Measurements from ENCODE around the gene TRIP13.

Gene TRIP13

GRCh38 chr5:959581-960531 lies 67.2 kb downstream of the TRIP13 start:
- no peak for DNase-seq (ENCODE audit: low read depth)
- TF ChIP-seq CTCF (conservative IDR thresholded peaks at IDR 0.05; ENCODE audit: low read depth, low read length): no peak

GRCh38 chr5:960551-960950 lies 67.9 kb downstream of the TRIP13 start:
- DNase-seq (ENCODE audit: low read depth): no peak
- TF ChIP-seq CTCF (conservative IDR thresholded peaks at IDR 0.05; ENCODE audit: low read depth, low read length): no peak
- no peak overlapping the region for H3K4me3 ChIP-seq (ENCODE audit: low read length)

More at GRCh38 chr5:959581-960531, 67.2 kb downstream of the TRIP13 start:
- no peak overlapping the region for H3K4me3 ChIP-seq (ENCODE audit: low read length)

- no peak for DNase-seq (ENCODE audit: low read depth)
- TF ChIP-seq CTCF (conservative IDR thresholded peaks at IDR 0.05; ENCODE audit: low read depth, low read length): no peak
- no peak overlapping the region for H3K4me3 ChIP-seq (ENCODE audit: low read length)
Observed at GRCh38 chr5:961002-961710, 68.5 kb downstream of the TRIP13 start.

GRCh38 chr5:961711-962240 lies 69.1 kb downstream of the TRIP13 start:
- H3K4me3 ChIP-seq (ENCODE audit: low read length): no peak overlapping the region
- no peak for DNase-seq (ENCODE audit: low read depth)
- TF ChIP-seq CTCF (conservative IDR thresholded peaks at IDR 0.05; ENCODE audit: low read depth, low read length): no peak

- no peak for TF ChIP-seq CTCF (conservative IDR thresholded peaks at IDR 0.05; ENCODE audit: low read depth, low read length)
- DNase-seq (ENCODE audit: low read depth): no peak
- H3K4me3 ChIP-seq (ENCODE audit: low read length): no peak overlapping the region
Observed at GRCh38 chr5:962386-962785, 69.7 kb downstream of the TRIP13 start.

- DNase-seq (ENCODE audit: low read depth): no peak
- no peak for TF ChIP-seq CTCF (conservative IDR thresholded peaks at IDR 0.05; ENCODE audit: low read depth, low read length)
- H3K4me3 ChIP-seq (ENCODE audit: low read length): no peak overlapping the region
Observed at GRCh38 chr5:962801-963200, 70.1 kb downstream of the TRIP13 start.
